ENCODE data around the gene TAF5L. TPM values are rescaled to one million over a fixed set of nuclear protein-coding genes. Genes with fewer than 3 reads are reported as not detected.

Gene TAF5L
- total and polyA plus RNA-seq, 2 experiments from 2014 or later = 5.6 to 17.6 TPM

DNA sequence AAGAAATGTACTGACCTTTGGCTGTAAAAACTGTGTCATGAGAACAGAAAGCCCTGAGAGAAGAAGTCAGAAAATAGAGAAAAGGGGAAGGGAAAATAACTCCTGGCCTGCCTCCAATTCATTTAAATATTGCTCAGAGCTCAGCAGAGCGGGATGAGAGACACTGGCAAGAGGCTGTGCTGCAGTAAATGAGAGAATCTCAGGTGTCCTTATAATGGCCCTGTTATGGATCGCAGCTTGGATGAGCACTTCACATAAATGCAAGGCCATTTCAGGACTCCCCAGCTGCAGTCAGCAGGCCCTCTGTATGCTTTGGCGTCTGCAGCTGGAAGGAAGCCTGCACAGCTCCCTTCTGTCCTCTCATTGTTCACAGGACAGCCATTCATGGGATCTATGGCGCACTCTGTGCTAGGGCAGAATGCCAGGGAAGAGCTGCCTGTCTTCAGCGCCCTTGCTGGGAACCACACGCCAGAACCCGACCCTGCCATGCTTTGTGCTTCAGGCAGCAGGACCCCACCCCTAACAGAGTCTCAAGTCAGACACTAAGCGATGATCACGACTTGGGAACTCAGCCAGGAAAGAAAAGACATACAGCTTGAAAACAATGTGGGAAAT, 46.8 kb downstream of the TAF5L start:
- Histone ChIP-seq H3K9me2 (ENCODE audit: insufficient read depth) (no peaks in the 10 kb centered on the region), H3F3A (replicated peaks; ENCODE audit: low read depth) (no peaks in the 10 kb centered on the region), H2AFZ (peak overlapping the region; percentile 97), H3K36me3 (ENCODE audit: insufficient read depth) (no peaks in the 10 kb centered on the region), H3K4me3 (no peak overlapping the region), H3K4me2 (no peak overlapping the region), H4K20me1 (replicated peaks; ENCODE audit: insufficient read depth) (no peaks in the 10 kb centered on the region), H3K27me3 (ENCODE audit: insufficient read depth) (no peaks in the 10 kb centered on the region), H3K79me2 (replicated peaks; ENCODE audit: insufficient read depth) (no peaks in the 10 kb centered on the region), H3K27ac (ENCODE audit: low read depth) (no peak overlapping the region), H3K4me1 (ENCODE audit: insufficient read depth) (no peaks in the 10 kb centered on the region)
- ATAC-seq = peak; percentile 79
- Mint-ChIP-seq H3K9me3 (no peaks in the 10 kb centered on the region; the same call in 2 of the 3 replicates), H3K4me3 (no peak overlapping the region), H3K27ac (no peak overlapping the region), H3K4me1 (peaks cover 9% of the 10 kb centered on the region), H3K27me3 (ENCODE audit: insufficient read depth, low read depth, poor library complexity) (peaks cover 3% of the 10 kb centered on the region), H3K36me3 (ENCODE audit: low read depth) (no peaks in the 10 kb centered on the region)
- no peak for TF ChIP-seq EZH2 (IDR thresholded peaks at IDR 0.05; ENCODE audit: low read depth, unreplicated experiment)
- TF ChIP-seq NANOG (IDR thresholded peaks at IDR 0.05; ENCODE audit: borderline replicate concordance) = no peak
- no peak for TF ChIP-seq POLR2AphosphoS5 (IDR thresholded peaks at IDR 0.05; ENCODE audit: low read depth)
- TF ChIP-seq, protein P1, sequence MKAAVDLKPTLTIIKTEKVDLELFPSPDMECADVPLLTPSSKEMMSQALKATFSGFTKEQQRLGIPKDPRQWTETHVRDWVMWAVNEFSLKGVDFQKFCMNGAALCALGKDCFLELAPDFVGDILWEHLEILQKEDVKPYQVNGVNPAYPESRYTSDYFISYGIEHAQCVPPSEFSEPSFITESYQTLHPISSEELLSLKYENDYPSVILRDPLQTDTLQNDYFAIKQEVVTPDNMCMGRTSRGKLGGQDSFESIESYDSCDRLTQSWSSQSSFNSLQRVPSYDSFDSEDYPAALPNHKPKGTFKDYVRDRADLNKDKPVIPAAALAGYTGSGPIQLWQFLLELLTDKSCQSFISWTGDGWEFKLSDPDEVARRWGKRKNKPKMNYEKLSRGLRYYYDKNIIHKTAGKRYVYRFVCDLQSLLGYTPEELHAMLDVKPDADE (IDR thresholded peaks at IDR 0.05) = no peak
- no peak for TF ChIP-seq STAT1 (IDR thresholded peaks at IDR 0.05; ENCODE audit: unreplicated experiment)
- TF ChIP-seq, protein P2, sequence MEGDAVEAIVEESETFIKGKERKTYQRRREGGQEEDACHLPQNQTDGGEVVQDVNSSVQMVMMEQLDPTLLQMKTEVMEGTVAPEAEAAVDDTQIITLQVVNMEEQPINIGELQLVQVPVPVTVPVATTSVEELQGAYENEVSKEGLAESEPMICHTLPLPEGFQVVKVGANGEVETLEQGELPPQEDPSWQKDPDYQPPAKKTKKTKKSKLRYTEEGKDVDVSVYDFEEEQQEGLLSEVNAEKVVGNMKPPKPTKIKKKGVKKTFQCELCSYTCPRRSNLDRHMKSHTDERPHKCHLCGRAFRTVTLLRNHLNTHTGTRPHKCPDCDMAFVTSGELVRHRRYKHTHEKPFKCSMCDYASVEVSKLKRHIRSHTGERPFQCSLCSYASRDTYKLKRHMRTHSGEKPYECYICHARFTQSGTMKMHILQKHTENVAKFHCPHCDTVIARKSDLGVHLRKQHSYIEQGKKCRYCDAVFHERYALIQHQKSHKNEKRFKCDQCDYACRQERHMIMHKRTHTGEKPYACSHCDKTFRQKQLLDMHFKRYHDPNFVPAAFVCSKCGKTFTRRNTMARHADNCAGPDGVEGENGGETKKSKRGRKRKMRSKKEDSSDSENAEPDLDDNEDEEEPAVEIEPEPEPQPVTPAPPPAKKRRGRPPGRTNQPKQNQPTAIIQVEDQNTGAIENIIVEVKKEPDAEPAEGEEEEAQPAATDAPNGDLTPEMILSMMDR (conservative IDR thresholded peaks at IDR 0.05; ENCODE audit: low read depth in 2 of 2) = no peak
- TF ChIP-seq, protein P3, sequence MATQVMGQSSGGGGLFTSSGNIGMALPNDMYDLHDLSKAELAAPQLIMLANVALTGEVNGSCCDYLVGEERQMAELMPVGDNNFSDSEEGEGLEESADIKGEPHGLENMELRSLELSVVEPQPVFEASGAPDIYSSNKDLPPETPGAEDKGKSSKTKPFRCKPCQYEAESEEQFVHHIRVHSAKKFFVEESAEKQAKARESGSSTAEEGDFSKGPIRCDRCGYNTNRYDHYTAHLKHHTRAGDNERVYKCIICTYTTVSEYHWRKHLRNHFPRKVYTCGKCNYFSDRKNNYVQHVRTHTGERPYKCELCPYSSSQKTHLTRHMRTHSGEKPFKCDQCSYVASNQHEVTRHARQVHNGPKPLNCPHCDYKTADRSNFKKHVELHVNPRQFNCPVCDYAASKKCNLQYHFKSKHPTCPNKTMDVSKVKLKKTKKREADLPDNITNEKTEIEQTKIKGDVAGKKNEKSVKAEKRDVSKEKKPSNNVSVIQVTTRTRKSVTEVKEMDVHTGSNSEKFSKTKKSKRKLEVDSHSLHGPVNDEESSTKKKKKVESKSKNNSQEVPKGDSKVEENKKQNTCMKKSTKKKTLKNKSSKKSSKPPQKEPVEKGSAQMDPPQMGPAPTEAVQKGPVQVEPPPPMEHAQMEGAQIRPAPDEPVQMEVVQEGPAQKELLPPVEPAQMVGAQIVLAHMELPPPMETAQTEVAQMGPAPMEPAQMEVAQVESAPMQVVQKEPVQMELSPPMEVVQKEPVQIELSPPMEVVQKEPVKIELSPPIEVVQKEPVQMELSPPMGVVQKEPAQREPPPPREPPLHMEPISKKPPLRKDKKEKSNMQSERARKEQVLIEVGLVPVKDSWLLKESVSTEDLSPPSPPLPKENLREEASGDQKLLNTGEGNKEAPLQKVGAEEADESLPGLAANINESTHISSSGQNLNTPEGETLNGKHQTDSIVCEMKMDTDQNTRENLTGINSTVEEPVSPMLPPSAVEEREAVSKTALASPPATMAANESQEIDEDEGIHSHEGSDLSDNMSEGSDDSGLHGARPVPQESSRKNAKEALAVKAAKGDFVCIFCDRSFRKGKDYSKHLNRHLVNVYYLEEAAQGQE (IDR thresholded peaks at IDR 0.05; ENCODE audit: unreplicated experiment) = no peak
- no peak for TF ChIP-seq ZNF114 (CRISPR knock-in tag; IDR thresholded peaks at IDR 0.05)
- no peak for DNase-seq (ENCODE audit: low spot score)

Measured in GM23338 (cell line).